HepG2 (cell line): ENCODE data around the gene ARL2. TPM values are rescaled to one million over a fixed set of nuclear protein-coding genes. Genes with fewer than 3 reads are reported as not detected.

ENCODE experiments used
- AKAP8 ChIP-seq: sonication (generic); formaldehyde crosslinking; IDR thresholded peaks from 2 replicates; pipeline ENCODE4 v1.5.1; 2020; ENCODE audit warnings: mild to moderate bottlenecking, missing genetic modification reagents
- ATRX ChIP-seq: sonication (generic); formaldehyde crosslinking; IDR thresholded peaks from 2 replicates; pipeline ENCODE4 v1.4.0; 2020; ENCODE audit warnings: missing genetic modification reagents, borderline replicate concordance
- MTF2 ChIP-seq: sonication (generic); formaldehyde crosslinking; IDR thresholded peaks from 2 replicates; pipeline ENCODE4 v1.5.0; 2020; ENCODE audit warnings: missing genetic modification reagents, borderline replicate concordance
- NFE2L1 ChIP-seq: sonication (generic); formaldehyde crosslinking; IDR thresholded peaks from 2 replicates; pipeline ENCODE4 v1.4.0; 2020; ENCODE audit warnings: missing genetic modification reagents, mild to moderate bottlenecking, borderline replicate concordance
- ZNF496 ChIP-seq: sonication (generic); formaldehyde crosslinking; IDR thresholded peaks from 2 replicates; pipeline ENCODE4 v1.8.1; 2023; ENCODE audit warnings: mild to moderate bottlenecking, moderate library complexity, missing genetic modification reagents; ENCODE audit not compliant: insufficient replicate concordance
- ZNF563 ChIP-seq: sonication (generic); formaldehyde crosslinking; IDR thresholded peaks from 2 replicates; pipeline ENCODE4 v1.8.0; 2022; ENCODE audit warnings: mild to moderate bottlenecking, moderate library complexity, missing genetic modification reagents
- polyA plus RNA-seq, 8 experiments: library from polyadenylated mRNA; depleted of rRNA in 3 of 8; stranded (reverse) in 7 of 8; unstranded in 1 of 8; fragments of >200 nt; fragmentation: Illumina TruSeq in 4 of 8; extraction: Trizol in 4 of 8; gene quantifications; 2 replicates each; pipeline versions ENCODE4 v1.2.1 to v1.2.3, GENCODE V29; 2011 to 2016; ENCODE audit warnings: low read depth in 4 of 8, missing spikeins in 1 of 8, mixed read lengths in 1 of 8; ENCODE audit not compliant: insufficient read depth in 1 of 8
- total RNA-seq, 5 experiments: library from RNA; depleted of rRNA; stranded (reverse); fragments of >200 nt; fragmentation: Illumina TruSeq; extraction: Trizol; gene quantifications; 2 replicates each; pipeline ENCODE4 v1.2.3, GENCODE V29; 2016; ENCODE audit warnings: low read depth in 1 of 5
- TF ChIP-seq, protein P1 (sequence below): sonication (generic); formaldehyde crosslinking; IDR thresholded peaks from 2 replicates; pipeline ENCODE4 v1.5.1; 2020; ENCODE audit warnings: missing genetic modification reagents, mild to moderate bottlenecking, borderline replicate concordance
- TF ChIP-seq, protein P2 (sequence below): sonication (generic); formaldehyde crosslinking; IDR thresholded peaks from 2 replicates; pipeline ENCODE4 v1.4.0; 2020; ENCODE audit warnings: mild to moderate bottlenecking, missing genetic modification reagents
- TF ChIP-seq, protein P3 (sequence below): sonication (generic); formaldehyde crosslinking; IDR thresholded peaks from 2 replicates; pipeline ENCODE4 v1.4.0; 2020; ENCODE audit warnings: mild to moderate bottlenecking, missing genetic modification reagents
- TF ChIP-seq, protein P4 (sequence below): sonication (generic); formaldehyde crosslinking; IDR thresholded peaks from 2 replicates; pipeline ENCODE4 v1.4.0; 2020; ENCODE audit warnings: mild to moderate bottlenecking, missing genetic modification reagents

Gene ARL2
- total and polyA plus RNA-seq, 2 of the 13 experiments (the other 11 are each of a cell fraction or from before 2014, with no cell fraction given): 82.9 to 84.4 TPM

DNA sequence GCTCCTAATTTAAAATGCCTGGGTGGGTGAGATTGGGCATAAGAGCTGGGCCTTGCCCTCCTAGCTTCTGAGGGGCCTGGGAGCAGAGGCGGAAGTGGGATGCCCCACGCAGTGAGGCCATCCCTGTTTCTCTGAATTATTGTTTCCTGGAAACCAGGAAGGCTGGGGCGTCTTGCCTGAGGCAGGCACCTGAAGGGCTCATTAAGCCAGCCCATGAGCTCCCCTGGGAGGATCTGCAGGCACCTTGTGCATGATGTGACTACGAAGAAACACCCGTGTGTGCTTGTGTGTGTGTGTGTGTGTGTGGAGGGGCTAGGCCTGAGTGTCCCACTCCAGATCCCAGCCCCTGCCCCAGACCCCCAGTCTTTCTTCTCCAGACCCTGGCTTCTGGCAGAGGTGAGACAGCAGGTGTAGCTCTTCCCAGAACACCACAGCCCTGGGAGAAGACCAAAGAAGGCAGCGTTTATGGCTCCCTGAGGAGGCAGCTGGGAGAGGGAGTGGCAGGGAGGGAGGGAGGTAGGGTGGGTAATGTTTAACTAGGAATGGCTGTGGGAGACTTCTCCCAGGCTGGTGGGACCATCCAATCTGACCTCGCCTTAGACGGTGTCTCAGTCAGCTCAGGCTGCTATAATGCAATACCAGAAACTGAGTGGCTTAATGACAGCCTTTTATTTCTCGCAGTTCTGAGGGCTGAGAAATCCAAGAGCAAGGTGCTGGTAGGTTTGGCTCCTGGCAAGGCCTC lies 15.1 kb upstream of the ARL2 start (continued):
- TF ChIP-seq MTF2 (CRISPR knock-in tag) (no peak), NFE2L1 (CRISPR knock-in tag) (no peak), ZNF496 (no peak), ZNF563 (CRISPR knock-in tag) (no peak), ATRX (CRISPR knock-in tag) (no peak), AKAP8 (CRISPR knock-in tag) (no peak)
- TF ChIP-seq, protein P1, sequence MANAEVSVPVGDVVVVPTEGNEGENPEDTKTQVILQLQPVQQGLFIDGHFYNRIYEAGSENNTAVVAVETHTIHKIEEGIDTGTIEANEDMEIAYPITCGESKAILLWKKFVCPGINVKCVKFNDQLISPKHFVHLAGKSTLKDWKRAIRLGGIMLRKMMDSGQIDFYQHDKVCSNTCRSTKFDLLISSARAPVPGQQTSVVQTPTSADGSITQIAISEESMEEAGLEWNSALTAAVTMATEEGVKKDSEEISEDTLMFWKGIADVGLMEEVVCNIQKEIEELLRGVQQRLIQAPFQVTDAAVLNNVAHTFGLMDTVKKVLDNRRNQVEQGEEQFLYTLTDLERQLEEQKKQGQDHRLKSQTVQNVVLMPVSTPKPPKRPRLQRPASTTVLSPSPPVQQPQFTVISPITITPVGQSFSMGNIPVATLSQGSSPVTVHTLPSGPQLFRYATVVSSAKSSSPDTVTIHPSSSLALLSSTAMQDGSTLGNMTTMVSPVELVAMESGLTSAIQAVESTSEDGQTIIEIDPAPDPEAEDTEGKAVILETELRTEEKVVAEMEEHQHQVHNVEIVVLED: no peak
- TF ChIP-seq, protein P2, sequence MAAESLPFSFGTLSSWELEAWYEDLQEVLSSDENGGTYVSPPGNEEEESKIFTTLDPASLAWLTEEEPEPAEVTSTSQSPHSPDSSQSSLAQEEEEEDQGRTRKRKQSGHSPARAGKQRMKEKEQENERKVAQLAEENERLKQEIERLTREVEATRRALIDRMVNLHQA: no peak
- TF ChIP-seq, protein P3, sequence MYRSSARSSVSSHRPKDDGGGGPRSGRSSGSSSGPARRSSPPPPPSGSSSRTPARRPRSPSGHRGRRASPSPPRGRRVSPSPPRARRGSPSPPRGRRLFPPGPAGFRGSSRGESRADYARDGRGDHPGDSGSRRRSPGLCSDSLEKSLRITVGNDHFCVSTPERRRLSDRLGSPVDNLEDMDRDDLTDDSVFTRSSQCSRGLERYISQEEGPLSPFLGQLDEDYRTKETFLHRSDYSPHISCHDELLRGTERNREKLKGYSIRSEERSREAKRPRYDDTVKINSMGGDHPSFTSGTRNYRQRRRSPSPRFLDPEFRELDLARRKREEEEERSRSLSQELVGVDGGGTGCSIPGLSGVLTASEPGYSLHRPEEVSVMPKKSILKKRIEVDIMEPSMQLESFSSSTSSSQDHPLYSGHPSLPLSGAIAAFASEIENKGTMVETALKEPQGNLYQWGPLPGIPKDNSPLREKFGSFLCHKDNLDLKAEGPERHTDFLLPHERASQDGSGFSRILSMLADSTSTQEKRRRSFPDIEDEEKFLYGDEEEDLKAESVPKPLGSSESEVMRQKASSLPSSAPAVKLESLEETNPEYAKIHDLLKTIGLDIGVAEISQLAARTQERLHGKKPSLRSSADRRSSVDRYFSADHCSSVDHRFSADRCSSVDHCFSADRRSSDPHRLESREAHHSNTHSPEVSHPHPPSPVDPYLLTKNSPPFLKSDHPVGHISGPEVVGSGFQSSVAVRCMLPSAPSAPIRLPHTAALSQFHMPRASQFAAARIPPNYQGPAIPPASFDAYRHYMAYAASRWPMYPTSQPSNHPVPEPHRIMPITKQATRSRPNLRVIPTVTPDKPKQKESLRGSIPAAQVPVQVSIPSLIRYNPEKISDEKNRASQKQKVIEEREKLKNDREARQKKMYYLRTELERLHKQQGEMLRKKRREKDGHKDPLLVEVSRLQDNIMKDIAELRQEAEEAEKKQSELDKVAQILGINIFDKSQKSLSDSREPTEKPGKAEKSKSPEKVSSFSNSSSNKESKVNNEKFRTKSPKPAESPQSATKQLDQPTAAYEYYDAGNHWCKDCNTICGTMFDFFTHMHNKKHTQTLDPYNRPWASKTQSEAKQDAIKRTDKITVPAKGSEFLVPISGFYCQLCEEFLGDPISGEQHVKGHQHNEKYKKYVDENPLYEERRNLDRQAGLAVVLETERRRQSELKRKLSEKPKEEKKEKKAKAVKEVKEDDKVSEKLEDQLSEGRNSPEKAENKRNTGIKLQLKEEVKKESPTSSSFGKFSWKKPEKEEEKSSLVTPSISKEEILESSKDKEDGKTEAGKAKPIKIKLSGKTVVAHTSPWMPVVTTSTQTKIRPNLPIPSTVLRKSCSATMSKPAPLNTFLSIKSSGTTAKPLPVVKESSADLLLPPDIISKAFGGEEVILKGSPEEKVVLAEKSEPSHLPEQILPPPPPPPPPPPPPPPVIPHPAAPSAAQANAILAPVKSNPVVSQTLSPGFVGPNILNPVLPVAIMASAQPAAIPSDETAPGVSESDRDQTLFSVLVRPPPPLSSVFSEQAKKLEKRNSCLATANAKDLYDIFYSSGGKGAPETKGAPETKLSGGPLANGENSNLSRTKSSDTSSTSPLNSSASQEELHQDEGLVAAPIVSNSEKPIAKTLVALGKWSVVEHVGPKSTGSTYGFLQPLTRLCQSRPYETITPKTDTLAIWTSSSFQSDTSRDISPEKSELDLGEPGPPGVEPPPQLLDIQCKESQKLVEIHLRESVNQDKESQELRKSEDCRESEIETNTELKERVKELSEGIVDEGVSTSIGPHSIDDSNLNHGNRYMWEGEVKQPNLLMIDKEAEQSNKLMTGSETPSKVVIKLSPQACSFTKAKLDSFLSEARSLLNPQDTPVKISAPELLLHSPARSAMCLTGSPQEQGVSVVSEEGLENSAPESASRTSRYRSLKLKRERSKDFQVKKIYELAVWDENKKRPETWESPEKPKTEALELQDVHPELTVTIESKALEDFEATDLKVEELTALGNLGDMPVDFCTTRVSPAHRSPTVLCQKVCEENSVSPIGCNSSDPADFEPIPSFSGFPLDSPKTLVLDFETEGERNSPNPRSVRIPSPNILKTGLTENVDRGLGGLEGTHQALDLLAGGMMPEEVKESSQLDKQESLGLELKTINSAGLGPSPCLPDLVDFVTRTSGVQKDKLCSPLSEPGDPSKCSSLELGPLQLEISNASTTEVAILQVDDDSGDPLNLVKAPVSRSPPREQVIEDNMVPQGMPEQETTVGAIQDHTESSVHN (CRISPR knock-in tag): no peak
- TF ChIP-seq, protein P4, sequence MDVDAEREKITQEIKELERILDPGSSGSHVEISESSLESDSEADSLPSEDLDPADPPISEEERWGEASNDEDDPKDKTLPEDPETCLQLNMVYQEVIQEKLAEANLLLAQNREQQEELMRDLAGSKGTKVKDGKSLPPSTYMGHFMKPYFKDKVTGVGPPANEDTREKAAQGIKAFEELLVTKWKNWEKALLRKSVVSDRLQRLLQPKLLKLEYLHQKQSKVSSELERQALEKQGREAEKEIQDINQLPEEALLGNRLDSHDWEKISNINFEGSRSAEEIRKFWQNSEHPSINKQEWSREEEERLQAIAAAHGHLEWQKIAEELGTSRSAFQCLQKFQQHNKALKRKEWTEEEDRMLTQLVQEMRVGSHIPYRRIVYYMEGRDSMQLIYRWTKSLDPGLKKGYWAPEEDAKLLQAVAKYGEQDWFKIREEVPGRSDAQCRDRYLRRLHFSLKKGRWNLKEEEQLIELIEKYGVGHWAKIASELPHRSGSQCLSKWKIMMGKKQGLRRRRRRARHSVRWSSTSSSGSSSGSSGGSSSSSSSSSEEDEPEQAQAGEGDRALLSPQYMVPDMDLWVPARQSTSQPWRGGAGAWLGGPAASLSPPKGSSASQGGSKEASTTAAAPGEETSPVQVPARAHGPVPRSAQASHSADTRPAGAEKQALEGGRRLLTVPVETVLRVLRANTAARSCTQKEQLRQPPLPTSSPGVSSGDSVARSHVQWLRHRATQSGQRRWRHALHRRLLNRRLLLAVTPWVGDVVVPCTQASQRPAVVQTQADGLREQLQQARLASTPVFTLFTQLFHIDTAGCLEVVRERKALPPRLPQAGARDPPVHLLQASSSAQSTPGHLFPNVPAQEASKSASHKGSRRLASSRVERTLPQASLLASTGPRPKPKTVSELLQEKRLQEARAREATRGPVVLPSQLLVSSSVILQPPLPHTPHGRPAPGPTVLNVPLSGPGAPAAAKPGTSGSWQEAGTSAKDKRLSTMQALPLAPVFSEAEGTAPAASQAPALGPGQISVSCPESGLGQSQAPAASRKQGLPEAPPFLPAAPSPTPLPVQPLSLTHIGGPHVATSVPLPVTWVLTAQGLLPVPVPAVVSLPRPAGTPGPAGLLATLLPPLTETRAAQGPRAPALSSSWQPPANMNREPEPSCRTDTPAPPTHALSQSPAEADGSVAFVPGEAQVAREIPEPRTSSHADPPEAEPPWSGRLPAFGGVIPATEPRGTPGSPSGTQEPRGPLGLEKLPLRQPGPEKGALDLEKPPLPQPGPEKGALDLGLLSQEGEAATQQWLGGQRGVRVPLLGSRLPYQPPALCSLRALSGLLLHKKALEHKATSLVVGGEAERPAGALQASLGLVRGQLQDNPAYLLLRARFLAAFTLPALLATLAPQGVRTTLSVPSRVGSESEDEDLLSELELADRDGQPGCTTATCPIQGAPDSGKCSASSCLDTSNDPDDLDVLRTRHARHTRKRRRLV (CRISPR knock-in tag): no peak
